Kidney epithelial cell (primary cell): ENCODE results near the gene PAPPA2. TPM values are rescaled to one million over a fixed set of nuclear protein-coding genes. Genes with fewer than 3 reads are reported as not detected.

ENCODE experiments used
- DNase-seq: peaks from one replicate; pipeline ENCODE4 v3.0.0-alpha.2; 2010; ENCODE audit warnings: low read depth
- H3K27me3 ChIP-seq: 2 replicates; pipeline ENCODE4 v1.6.0; 2011; ENCODE audit warnings: low read length; ENCODE audit not compliant: control insufficient read depth, insufficient read depth
- H3K36me3 ChIP-seq: 2 replicates; pipeline ENCODE4 v1.5.1; 2011; ENCODE audit warnings: low read length; ENCODE audit not compliant: control insufficient read depth, insufficient read depth
- H3K4me3 ChIP-seq: 2 replicates; pipeline ENCODE4 v1.5.1; 2011; ENCODE audit warnings: low read depth, mild to moderate bottlenecking, control low read depth, low read length
- total RNA-seq: library from RNA; depleted of rRNA; stranded (reverse); fragments of >200 nt; gene quantifications from 2 replicates; pipeline ENCODE4 v1.2.3, GENCODE V29; 2015
- TF ChIP-seq, protein P1 (sequence below): IDR thresholded peaks from 2 replicates; pipeline ENCODE4 v1.5.1; 2011; ENCODE audit warnings: mild to moderate bottlenecking, moderate library complexity, low read length, control low read depth, inconsistent platforms; ENCODE audit not compliant: insufficient read depth, poor library complexity, severe bottlenecking

Gene PAPPA2
- total RNA-seq, 1 donor from 2014 or later, result 6.9 TPM

DNA sequence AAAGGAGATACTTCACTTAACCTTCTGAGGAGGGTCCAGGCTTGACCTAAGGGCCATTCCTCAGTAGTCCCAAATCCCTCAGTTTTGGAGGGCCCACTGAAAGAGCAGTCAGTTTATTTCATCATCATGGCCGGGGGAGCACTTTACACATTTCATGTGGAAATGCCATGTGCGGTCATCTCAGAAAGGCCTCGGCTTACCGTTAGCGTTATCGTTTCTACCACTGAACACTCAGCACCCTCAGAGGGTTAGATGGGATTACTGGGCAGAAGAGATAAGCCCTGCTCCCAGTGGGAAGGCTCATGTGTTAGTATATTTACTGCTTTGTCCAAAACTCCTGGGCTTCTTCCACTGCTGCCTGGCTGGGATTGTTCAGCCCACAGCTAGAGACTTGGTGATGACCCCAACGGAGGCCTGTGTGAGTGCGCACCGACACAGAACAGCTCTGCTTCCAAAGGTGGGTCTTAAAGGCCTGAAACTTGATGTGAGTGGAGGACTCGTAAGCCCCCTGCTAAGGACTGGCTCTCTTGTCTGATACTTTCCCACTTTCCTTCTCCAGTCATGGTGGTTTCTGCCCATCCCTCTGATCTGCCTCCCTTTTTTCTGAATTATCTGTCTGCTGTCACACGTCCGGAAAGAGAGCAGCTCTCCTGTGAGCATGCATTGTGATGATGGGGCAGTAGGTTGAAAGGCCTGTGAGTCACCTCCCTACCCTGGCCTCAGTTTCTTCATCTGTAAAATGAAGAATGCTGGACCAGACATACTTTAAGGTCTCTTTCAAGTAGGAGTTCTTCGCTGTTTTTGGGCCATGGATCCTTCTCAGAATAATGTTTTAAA is 417.0 kb downstream of the PAPPA2 start:
- no peaks in the 10 kb centered on the region for H3K36me3 ChIP-seq
- no peak overlapping the region for H3K4me3 ChIP-seq
- TF ChIP-seq, protein P1, sequence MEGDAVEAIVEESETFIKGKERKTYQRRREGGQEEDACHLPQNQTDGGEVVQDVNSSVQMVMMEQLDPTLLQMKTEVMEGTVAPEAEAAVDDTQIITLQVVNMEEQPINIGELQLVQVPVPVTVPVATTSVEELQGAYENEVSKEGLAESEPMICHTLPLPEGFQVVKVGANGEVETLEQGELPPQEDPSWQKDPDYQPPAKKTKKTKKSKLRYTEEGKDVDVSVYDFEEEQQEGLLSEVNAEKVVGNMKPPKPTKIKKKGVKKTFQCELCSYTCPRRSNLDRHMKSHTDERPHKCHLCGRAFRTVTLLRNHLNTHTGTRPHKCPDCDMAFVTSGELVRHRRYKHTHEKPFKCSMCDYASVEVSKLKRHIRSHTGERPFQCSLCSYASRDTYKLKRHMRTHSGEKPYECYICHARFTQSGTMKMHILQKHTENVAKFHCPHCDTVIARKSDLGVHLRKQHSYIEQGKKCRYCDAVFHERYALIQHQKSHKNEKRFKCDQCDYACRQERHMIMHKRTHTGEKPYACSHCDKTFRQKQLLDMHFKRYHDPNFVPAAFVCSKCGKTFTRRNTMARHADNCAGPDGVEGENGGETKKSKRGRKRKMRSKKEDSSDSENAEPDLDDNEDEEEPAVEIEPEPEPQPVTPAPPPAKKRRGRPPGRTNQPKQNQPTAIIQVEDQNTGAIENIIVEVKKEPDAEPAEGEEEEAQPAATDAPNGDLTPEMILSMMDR, result no peak
- H3K27me3 ChIP-seq, result no peaks in the 10 kb centered on the region
- DNase-seq, result no peak

DNA sequence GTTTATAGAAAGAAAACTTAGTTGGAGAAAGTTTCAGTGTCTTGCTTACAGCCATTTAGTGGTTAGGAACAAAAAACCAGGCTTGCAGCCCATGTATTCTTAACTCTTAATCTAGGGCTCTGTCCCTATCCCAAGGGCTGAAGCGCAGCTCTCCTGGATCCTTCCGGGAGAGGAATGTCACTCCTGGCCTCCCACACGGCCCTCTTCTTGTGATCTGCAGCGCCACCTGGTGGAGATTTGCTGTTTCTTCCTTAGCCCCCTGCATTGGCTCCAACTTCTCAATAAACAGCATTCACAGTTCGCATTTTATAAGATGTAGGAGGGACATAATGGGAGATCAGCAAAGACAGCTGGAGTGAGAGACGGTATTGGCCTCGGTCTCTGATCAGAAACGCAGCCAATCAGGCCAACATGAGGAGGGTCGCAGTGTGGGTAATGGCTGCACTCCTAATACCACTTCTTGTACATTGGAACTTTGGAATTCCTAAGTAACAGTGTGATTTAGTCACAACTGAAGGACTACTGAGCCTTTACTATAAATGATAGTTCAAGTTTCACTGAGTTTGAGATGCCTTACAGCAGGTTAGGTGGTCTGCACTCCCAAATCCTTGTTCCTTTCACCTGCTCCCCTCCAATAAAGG is 418.1 kb downstream of the PAPPA2 start:
- no peaks in the 10 kb centered on the region for H3K27me3 ChIP-seq
- TF ChIP-seq, protein P1, result peak; percentile 84
- no peak overlapping the region for H3K4me3 ChIP-seq
- H3K36me3 ChIP-seq, result no peaks in the 10 kb centered on the region
- DNase-seq, result no peak

DNA sequence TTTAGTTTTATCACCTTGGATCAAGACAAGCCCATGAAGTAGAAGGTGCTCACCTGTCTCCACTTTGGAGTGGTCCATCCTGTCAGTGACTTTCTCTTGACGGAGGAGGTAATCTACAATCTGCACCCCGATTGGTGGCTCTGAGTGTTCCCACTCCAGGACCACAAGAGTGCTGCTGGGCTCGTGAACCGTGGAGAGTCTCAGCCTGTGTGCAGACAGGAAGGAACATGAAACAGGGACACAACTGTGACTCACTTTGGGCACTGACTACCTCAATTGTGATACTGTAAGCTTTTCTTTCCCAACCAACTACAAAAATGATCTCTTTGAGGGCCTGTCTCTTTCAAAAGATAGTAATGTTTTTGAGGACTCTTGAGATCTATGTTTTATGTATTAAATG is 421.3 kb downstream of the PAPPA2 start:
- no peaks in the 10 kb centered on the region for H3K27me3 ChIP-seq
- no peak overlapping the region for H3K4me3 ChIP-seq
- no peak for DNase-seq
- H3K36me3 ChIP-seq, result no peaks in the 10 kb centered on the region
- TF ChIP-seq, protein P1, result no peak

DNA sequence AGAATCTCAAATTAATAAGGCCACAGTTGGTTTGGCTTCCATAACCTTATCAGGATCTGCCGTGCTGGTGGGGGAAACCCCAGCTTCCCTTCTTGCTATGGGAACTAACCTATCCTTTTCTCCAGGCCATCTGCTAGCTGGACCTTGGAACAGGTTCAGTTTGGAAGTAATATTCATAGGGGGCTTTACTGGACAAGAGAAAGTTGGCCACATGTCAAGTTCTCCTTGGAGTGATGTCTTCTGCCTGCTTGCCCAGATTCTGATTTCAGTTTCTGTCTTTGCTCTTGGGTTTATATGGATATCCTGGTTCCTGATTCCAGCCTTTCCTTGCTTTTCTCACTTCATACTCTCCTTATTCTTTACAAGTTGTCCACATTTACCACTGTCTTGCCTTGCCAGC is 421.9 kb downstream of the PAPPA2 start:
- Histone ChIP-seq H3K27me3 (no peaks in the 10 kb centered on the region), H3K36me3 (no peaks in the 10 kb centered on the region), H3K4me3 (no peak overlapping the region)
- TF ChIP-seq, protein P1, result no peak
- DNase-seq, result no peak

DNA sequence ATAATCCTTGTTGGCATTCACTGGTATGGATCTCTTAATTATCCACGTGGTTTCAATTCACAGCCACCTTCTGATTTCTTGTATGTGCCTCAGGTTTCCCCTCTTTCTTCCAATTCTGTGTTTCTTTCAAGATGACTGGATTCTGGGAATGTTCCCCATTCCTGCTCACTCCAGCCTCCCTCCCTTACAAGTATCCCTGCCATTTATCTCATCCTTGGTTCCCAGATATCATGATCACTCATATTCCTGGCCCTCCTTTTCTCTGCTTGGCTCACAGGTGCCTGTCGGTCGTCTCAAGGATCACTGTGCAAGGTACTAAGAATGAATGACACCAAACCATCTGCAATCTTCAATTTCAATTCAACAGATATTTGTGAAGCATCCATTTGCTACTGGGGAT is 422.4 kb downstream of the PAPPA2 start:
- TF ChIP-seq, protein P1, result no peak
- H3K27me3 ChIP-seq, result no peaks in the 10 kb centered on the region
- no peak overlapping the region for H3K4me3 ChIP-seq
- H3K36me3 ChIP-seq, result no peaks in the 10 kb centered on the region
- no peak for DNase-seq
